IMR-90 (cell line): Measurements from ENCODE around the gene ZNF451.

Experiments used
- CEBPB ChIP-seq: IDR thresholded peaks from 2 replicates; pipeline ENCODE4 v1.6.1; 2012; ENCODE audit warnings: low read depth, low read length, improper control_type of control experiment
- CHD1 ChIP-seq: IDR thresholded peaks from 2 replicates; pipeline ENCODE4 v1.6.1; 2012; ENCODE audit warnings: low read depth, low read length, improper control_type of control experiment
- CTCF ChIP-seq: conservative IDR thresholded peaks from 2 replicates; pipeline ENCODE4 v1.5.1; 2012; ENCODE audit warnings: mild to moderate bottlenecking, low read depth, low read length, improper control_type of control experiment
- MXI1 ChIP-seq: IDR thresholded peaks from 2 replicates; pipeline ENCODE4 v1.6.1; 2012; ENCODE audit warnings: low read depth, mild to moderate bottlenecking, low read length, moderate library complexity, borderline replicate concordance
- NFE2L2 ChIP-seq: fragments of 150-350 bp; IDR thresholded peaks from 2 replicates; pipeline ENCODE4 v1.6.1; 2016; ENCODE audit warnings: low read depth, mild to moderate bottlenecking, low read length
- POLR2A ChIP-seq: IDR thresholded peaks from 2 replicates; pipeline ENCODE4 v1.6.1; 2012; ENCODE audit warnings: mild to moderate bottlenecking, low read depth, low read length
- RFX5 ChIP-seq: IDR thresholded peaks from 2 replicates; pipeline ENCODE4 v1.8.0; 2012; ENCODE audit warnings: low read depth, mild to moderate bottlenecking, low read length, moderate library complexity
- TF ChIP-seq, protein P1 (sequence below): fragments of 150-350 bp; IDR thresholded peaks from 2 replicates; pipeline ENCODE4 v1.6.1; 2017; ENCODE audit warnings: mild to moderate bottlenecking, antibody characterized with exemption, low read length, low read depth

DNA sequence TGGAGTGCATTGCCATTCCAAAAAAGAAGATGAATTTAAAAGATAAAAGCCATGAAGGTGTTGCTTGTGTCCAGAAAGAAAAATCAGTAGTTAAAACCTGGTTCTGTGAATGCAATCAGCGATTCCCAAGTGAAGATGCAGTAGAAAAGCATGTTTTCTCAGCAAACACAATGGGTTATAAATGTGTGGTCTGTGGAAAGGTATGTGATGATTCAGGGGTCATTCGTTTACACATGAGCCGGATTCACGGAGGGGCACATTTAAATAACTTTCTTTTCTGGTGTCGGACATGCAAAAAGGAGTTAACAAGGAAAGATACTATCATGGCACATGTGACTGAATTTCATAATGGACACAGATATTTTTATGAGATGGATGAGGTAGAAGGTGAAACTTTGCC, 57.4 kb downstream of the ZNF451 start:
- no peak for TF ChIP-seq CTCF
- no peak for TF ChIP-seq CHD1
- TF ChIP-seq CEBPB, result no peak
- TF ChIP-seq POLR2A, result no peak
- TF ChIP-seq, protein P1, sequence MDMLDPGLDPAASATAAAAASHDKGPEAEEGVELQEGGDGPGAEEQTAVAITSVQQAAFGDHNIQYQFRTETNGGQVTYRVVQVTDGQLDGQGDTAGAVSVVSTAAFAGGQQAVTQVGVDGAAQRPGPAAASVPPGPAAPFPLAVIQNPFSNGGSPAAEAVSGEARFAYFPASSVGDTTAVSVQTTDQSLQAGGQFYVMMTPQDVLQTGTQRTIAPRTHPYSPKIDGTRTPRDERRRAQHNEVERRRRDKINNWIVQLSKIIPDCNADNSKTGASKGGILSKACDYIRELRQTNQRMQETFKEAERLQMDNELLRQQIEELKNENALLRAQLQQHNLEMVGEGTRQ, result no peak
- TF ChIP-seq MXI1, result no peak
- no peak for TF ChIP-seq NFE2L2
- TF ChIP-seq RFX5, result no peak
